ENCODE results near the gene MAPK9. TPM values are rescaled to one million over a fixed set of nuclear protein-coding genes. Genes with fewer than 3 reads are reported as not detected.

MAPK9 gene
- total and polyA plus RNA-seq, 9 of the 15 experiments (the other 6 are each of a cell fraction or from before 2014, with no cell fraction given): 4.8 to 58.0 (median 29.9) TPM

DNA sequence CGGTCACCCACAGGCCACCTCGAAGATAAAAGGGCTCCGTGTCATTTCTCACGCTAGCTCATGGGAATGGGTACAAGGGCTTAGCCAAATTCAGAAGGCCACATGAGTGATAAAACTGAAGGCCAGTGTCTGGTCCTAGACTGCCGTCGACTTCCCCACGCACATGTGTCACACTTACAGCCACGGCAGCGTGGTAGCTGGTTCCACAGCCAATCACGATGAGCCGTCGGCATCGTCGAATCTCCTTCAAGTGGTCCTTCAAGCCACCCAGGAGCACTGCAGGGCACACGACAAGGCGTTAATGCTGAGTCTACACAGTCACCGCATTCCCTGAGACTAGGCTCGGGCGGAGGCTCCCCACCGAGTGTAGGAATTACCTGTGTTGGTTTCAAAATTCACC lies 24.7 kb upstream of the MAPK9 start:
- no peaks in the 10 kb centered on the region for H3K9me1 ChIP-seq (ENCODE audit: control insufficient read depth, insufficient read depth, low read length)
- in situ Hi-C loops (cut with MboI) (no loop called here), intact Hi-C loops (cut with micrococcal nuclease) (no loop called here)
- no TSS peak for BruUV-seq (replicated peaks)
- H2AFZ ChIP-seq (ENCODE audit: low read depth, low read length): no peak overlapping the region
- H3K4me3 ChIP-seq: no peak overlapping the region
- ATAC-seq (no peak), DNase-seq (ENCODE audit: extremely low read depth in 1 of 4, low spot score in 3 of 4) (no peak), FAIRE-seq (no peak)
- WGBS (ENCODE audit: insufficient coverage, low coverage, missing lambda C conversion rate): 5% methylated on average over 20 of the region's 20 CpGs
- H3K79me2 ChIP-seq (ENCODE audit: control insufficient read depth, insufficient read depth, low read length): no peaks in the 10 kb centered on the region
- no peaks in the 10 kb centered on the region for H3K9me3 ChIP-seq (replicated peaks; ENCODE audit: control insufficient read depth, insufficient read depth, low read depth, low read length)
- H3K4me2 ChIP-seq (ENCODE audit: insufficient read depth, low read length): no peak overlapping the region
- no peak overlapping the region for H3K27ac ChIP-seq (ENCODE audit: extremely low read depth, low read depth, low read length)
- POLR2A ChIA-PET: interaction anchor here (0.6 to 1.9 kb wide), 4 partner anchors 8 to 120 kb away, joined by 3 to 5 read pairs (median 4); partner anchors contain the start of gene MAPK9
- H3K9ac ChIP-seq (ENCODE audit: insufficient read depth in 1 of 2, low read depth in 2 of 2, low read length in 2 of 2): no peak overlapping the region
- CTCF ChIA-PET (ENCODE audit: low intra/inter-chr PET ratio): no interaction called here
- H3K27me3 ChIP-seq (ENCODE audit: control insufficient read depth in 2 of 2, insufficient read depth in 2 of 2, low read length in 2 of 2): peaks cover 43 to 58% of the 10 kb centered on the region in 2 experiments
- H3K36me3 ChIP-seq (ENCODE audit: control insufficient read depth, insufficient read depth, low read length): no peaks in the 10 kb centered on the region
- H3K4me1 ChIP-seq (replicated peaks in 1 of 2; ENCODE audit: control insufficient read depth in 2 of 2, insufficient read depth in 2 of 2, low read length in 2 of 2): peaks cover 0 to 6% of the 10 kb centered on the region in 2 experiments; a peak in 2 of 5 replicates
- H4K20me1 ChIP-seq (replicated peaks; ENCODE audit: control insufficient read depth, insufficient read depth, low read length): no peaks in the 10 kb centered on the region
- TF ChIP-seq L3MBTL2 (IDR thresholded peaks at IDR 0.05): peak; percentile 67
- no peak for TF ChIP-seq MCM3 (IDR thresholded peaks at IDR 0.05)
- TF ChIP-seq RBBP5 (IDR thresholded peaks at IDR 0.05; ENCODE audit: borderline replicate concordance, insufficient read depth, low read length, poor library complexity, severe bottlenecking): no peak
- TF ChIP-seq, protein P1, sequence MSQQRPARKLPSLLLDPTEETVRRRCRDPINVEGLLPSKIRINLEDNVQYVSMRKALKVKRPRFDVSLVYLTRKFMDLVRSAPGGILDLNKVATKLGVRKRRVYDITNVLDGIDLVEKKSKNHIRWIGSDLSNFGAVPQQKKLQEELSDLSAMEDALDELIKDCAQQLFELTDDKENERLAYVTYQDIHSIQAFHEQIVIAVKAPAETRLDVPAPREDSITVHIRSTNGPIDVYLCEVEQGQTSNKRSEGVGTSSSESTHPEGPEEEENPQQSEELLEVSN (IDR thresholded peaks at IDR 0.05; ENCODE audit: borderline replicate concordance in 1 of 2, extremely low read depth in 1 of 2, insufficient read depth in 1 of 2, insufficient read length in 1 of 2, low read depth in 1 of 2, low read length in 1 of 2, poor library complexity in 1 of 2, severe bottlenecking in 1 of 2): peak; percentile 8 to 58
- no peak for TF ChIP-seq ZNF224 (CRISPR knock-in tag; IDR thresholded peaks at IDR 0.05)

Data from K562 (cell line).